Testis (tissue), 2 donors: ENCODE measurements around the gene TMEM181.
"Not testable (repeated sequence)": the region's sequence is repeated elsewhere in the genome, so short reads cannot be mapped to it uniquely, and the experiment has no call there.

Experiments used
- POLR2A ChIP-seq: fragments of 450-650 bp; IDR thresholded peaks from one replicate; pipeline ENCODE4 v1.6.1; 2017; ENCODE audit warnings: antibody characterized with exemption, mild to moderate bottlenecking, moderate library complexity
- TF ChIP-seq, protein P1 (sequence below), 3 experiments: fragments of 450-650 bp in 2 of 3; fragments of 200-600 bp in 1 of 3; sonication (generic) in 1 of 3; IDR thresholded peaks; one replicate each; pipeline ENCODE4 v1.5.1; 2016 to 2019; ENCODE audit warnings: antibody characterized with exemption in 3 of 3, mild to moderate bottlenecking in 2 of 3, moderate library complexity in 1 of 3

DNA sequence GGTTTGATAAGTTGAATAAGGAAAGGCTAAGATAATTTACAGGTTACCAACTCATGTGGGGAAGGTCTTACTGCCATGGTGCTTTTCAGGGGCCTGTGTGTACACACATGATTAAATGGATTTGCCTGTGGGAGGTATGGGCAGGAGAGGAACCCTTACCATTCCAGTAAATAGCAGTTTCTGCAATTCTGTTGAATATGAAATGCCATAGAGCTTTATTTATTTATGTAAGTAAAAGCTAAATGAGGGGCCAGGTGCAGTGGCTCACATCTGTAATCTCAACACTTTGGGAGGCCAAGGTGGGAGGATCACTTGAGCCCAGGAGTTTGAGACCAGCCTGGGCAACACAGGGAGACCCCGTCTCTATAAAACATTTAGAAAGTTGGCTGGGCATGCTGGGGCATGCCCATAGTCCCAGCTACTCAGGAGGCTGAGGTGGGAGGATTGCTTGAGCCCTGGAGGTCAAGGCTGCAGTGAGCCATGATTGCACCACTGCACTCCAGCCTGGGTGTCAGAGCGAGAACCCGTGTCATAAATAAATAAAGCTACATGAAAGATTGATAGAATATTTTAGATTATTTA is 72.7 kb downstream of the TMEM181 start:
- TF ChIP-seq, protein P1, sequence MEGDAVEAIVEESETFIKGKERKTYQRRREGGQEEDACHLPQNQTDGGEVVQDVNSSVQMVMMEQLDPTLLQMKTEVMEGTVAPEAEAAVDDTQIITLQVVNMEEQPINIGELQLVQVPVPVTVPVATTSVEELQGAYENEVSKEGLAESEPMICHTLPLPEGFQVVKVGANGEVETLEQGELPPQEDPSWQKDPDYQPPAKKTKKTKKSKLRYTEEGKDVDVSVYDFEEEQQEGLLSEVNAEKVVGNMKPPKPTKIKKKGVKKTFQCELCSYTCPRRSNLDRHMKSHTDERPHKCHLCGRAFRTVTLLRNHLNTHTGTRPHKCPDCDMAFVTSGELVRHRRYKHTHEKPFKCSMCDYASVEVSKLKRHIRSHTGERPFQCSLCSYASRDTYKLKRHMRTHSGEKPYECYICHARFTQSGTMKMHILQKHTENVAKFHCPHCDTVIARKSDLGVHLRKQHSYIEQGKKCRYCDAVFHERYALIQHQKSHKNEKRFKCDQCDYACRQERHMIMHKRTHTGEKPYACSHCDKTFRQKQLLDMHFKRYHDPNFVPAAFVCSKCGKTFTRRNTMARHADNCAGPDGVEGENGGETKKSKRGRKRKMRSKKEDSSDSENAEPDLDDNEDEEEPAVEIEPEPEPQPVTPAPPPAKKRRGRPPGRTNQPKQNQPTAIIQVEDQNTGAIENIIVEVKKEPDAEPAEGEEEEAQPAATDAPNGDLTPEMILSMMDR (IDR thresholded peaks at IDR 0.05), result not testable (repeated sequence)
- not testable (repeated sequence) for TF ChIP-seq POLR2A
